HepG2 (cell line): ENCODE results near the gene NIBAN1. TPM values are rescaled to one million over a fixed set of nuclear protein-coding genes. Genes with fewer than 3 reads are reported as not detected.

Source experiments
- ATAC-seq: fragments of 200-7000 bp; cut with Tn5 transposase; 3 replicates; pipeline ENCODE4 v1.9.1; 2020; ENCODE audit warnings: mild to moderate bottlenecking, moderate library complexity
- BruUV-seq: library from RNA; stranded (reverse); fragments of 400-500 nt; replicated peaks from 2 replicates; lab custom pipeline; 2021; lab: Mats Ljungman, UMichigan
- CTCF ChIA-PET: fragments of 300-600 bp; formaldehyde crosslinking; extraction: SDS; loops from one replicate; lab custom pipeline; 2021; ENCODE audit warnings: low total read pairs, inconsistent platforms, low intra/inter-chr PET ratio; lab: Yijun Ruan, JAX
- POLR2A ChIA-PET: fragments of 350-600 bp; sonication (Branson Sonifier 250); formaldehyde crosslinking; loops from one replicate; lab custom pipeline; 2020; ENCODE audit warnings: antibody characterized with exemption, inconsistent platforms; lab: Yijun Ruan, JAX
- DNase-seq: peaks from one replicate; pipeline ENCODE4 v3.0.0-alpha.2; 2015; ENCODE audit warnings: low spot score
- FAIRE-seq: peaks from 3 replicates; lab custom pipeline; 2011; peaks lifted over from hg19 to GRCh38; lab: Jason Lieb, UNC
- H2AFZ ChIP-seq: one replicate; pipeline ENCODE4 v1.6.1; 2011; ENCODE audit warnings: low read length, inconsistent platforms
- H3K27ac ChIP-seq: fragments of 300-600 bp; 3 replicates; pipeline ENCODE4 v1.8.0; 2011; ENCODE audit warnings: mixed run types, mild to moderate bottlenecking, mixed read lengths, low read length, inconsistent platforms; ENCODE audit not compliant: insufficient read depth; ENCODE audit errors: extremely low read length
- H3K27me3 ChIP-seq, 2 experiments: fragments of 200-600 bp in 1 of 2; 2 replicates in 1 of 2; 3 replicates in 1 of 2; pipeline versions ENCODE4 v1.6.0 to v1.8.0; 2011; ENCODE audit warnings: low read length in 2 of 2, mild to moderate bottlenecking in 2 of 2, moderate library complexity in 2 of 2, inconsistent platforms in 1 of 2; ENCODE audit not compliant: insufficient read depth in 2 of 2, control insufficient read depth in 1 of 2
- H3K36me3 ChIP-seq, 2 experiments: fragments of 200-600 bp in 1 of 2; replicated peaks in 1 of 2; 2 replicates in 1 of 2; 3 replicates in 1 of 2; pipeline versions ENCODE4 v1.5.1 to v1.8.0; 2011; ENCODE audit warnings: low read length in 2 of 2, inconsistent platforms in 1 of 2; ENCODE audit not compliant: insufficient read depth in 2 of 2, control insufficient read depth in 1 of 2
- H3K4me1 ChIP-seq: 2 replicates; pipeline ENCODE4 v1.5.1; 2012; ENCODE audit warnings: low read length, inconsistent platforms; ENCODE audit not compliant: insufficient read depth
- H3K4me2 ChIP-seq: 2 replicates; pipeline ENCODE4 v1.6.0; 2011; ENCODE audit warnings: low read depth, low read length, inconsistent platforms
- H3K4me3 ChIP-seq, 3 experiments: fragments of 200-600 bp in 1 of 3; sonication (generic), shearing (Covaris generic) in 1 of 3; replicated peaks in 1 of 3; 2 replicates each; pipeline ENCODE4 v1.5.1; 2011 to 2016; ENCODE audit warnings: low read length in 3 of 3, inconsistent platforms in 2 of 3, low read depth in 2 of 3, mild to moderate bottlenecking in 2 of 3, control low read depth in 1 of 3, mixed read lengths in 1 of 3; ENCODE audit not compliant: insufficient read depth in 1 of 3
- H3K79me2 ChIP-seq: one replicate; pipeline ENCODE4 v1.6.1; 2011; ENCODE audit warnings: low read length, inconsistent platforms; ENCODE audit not compliant: insufficient read depth
- H3K9ac ChIP-seq: 2 replicates; pipeline ENCODE4 v1.6.0; 2011; ENCODE audit warnings: mild to moderate bottlenecking, low read depth, low read length, inconsistent platforms; ENCODE audit not compliant: insufficient read depth
- H3K9me3 ChIP-seq: 2 replicates; pipeline ENCODE4 v1.5.1; 2012; ENCODE audit warnings: mild to moderate bottlenecking, low read length
- H4K20me1 ChIP-seq: 2 replicates; pipeline ENCODE4 v1.6.0; 2011; ENCODE audit warnings: inconsistent platforms, mild to moderate bottlenecking, low read length, moderate library complexity; ENCODE audit not compliant: insufficient read depth
- ARID2 ChIP-seq: sonication (generic); formaldehyde crosslinking; IDR thresholded peaks from 2 replicates; pipeline ENCODE4 v1.8.1; 2022; ENCODE audit warnings: mild to moderate bottlenecking, missing genetic modification reagents, borderline replicate concordance
- ETV6 ChIP-seq: sonication (generic); formaldehyde crosslinking; conservative IDR thresholded peaks from 2 replicates; pipeline ENCODE4 v1.4.0; 2020; ENCODE audit warnings: missing genetic modification reagents
- FUBP1 ChIP-seq: sonication (generic); formaldehyde crosslinking; IDR thresholded peaks from 2 replicates; pipeline ENCODE4 v1.5.1; 2020; ENCODE audit warnings: missing genetic modification reagents, mild to moderate bottlenecking, borderline replicate concordance
- GZF1 ChIP-seq: sonication (generic); formaldehyde crosslinking; IDR thresholded peaks from 2 replicates; pipeline ENCODE4 v1.5.1; 2020; ENCODE audit warnings: mild to moderate bottlenecking, missing genetic modification reagents
- TAF1 ChIP-seq: sonication (generic); formaldehyde crosslinking; IDR thresholded peaks from 2 replicates; pipeline ENCODE4 v1.4.0; 2020; ENCODE audit warnings: missing genetic modification reagents
- ZFP1 ChIP-seq: IDR thresholded peaks from 2 replicates; pipeline ENCODE4 v1.6.1; 2016
- ZNF468 ChIP-seq: sonication (generic); formaldehyde crosslinking; IDR thresholded peaks from 2 replicates; pipeline ENCODE4 v1.8.0; 2022; ENCODE audit warnings: mild to moderate bottlenecking, moderate library complexity, missing genetic modification reagents
- ZXDC ChIP-seq: sonication (generic); formaldehyde crosslinking; IDR thresholded peaks from 2 replicates; pipeline ENCODE4 v1.5.0; 2020; ENCODE audit warnings: mild to moderate bottlenecking, missing genetic modification reagents
- WGBS: methylation state at CpG from one replicate; pipeline ENCODE4 v1.1.6; 2017; ENCODE audit warnings: low lambda C conversion rate; 5-methylcytosine and 5-hydroxymethylcytosine counted together
- in situ Hi-C: cut with HindIII; loops from 2 replicates; pipeline ENCODE4 v1.10.0; 2017; ENCODE audit warnings: low pct_unique_long_range_greater_than_20kb; ENCODE audit not compliant: extremely low pct_ligation_motif_present
- intact Hi-C: fragments of 100-400 bp; cut with micrococcal nuclease; formaldehyde crosslinking; loops from one replicate; pipeline ENCODE4 v1.10.0; 2022; ENCODE audit not compliant: unreplicated experiment
- polyA plus RNA-seq, 8 experiments: library from polyadenylated mRNA; depleted of rRNA in 3 of 8; stranded (reverse) in 7 of 8; unstranded in 1 of 8; fragments of >200 nt; fragmentation: Illumina TruSeq in 4 of 8; extraction: Trizol in 4 of 8; gene quantifications; 2 replicates each; pipeline versions ENCODE4 v1.2.1 to v1.2.3, GENCODE V29; 2011 to 2016; ENCODE audit warnings: low read depth in 4 of 8, missing spikeins in 1 of 8, mixed read lengths in 1 of 8; ENCODE audit not compliant: insufficient read depth in 1 of 8
- total RNA-seq, 5 experiments: library from RNA; depleted of rRNA; stranded (reverse); fragments of >200 nt; fragmentation: Illumina TruSeq; extraction: Trizol; gene quantifications; 2 replicates each; pipeline ENCODE4 v1.2.3, GENCODE V29; 2016; ENCODE audit warnings: low read depth in 1 of 5
- TF ChIP-seq, protein P1 (sequence below): sonication (generic); formaldehyde crosslinking; IDR thresholded peaks from 2 replicates; pipeline ENCODE4 v1.5.0; 2020; ENCODE audit warnings: mild to moderate bottlenecking, missing genetic modification reagents, borderline replicate concordance

Gene NIBAN1
- total and polyA plus RNA-seq, 2 of the 13 experiments (the other 11 are each of a cell fraction or from before 2014, with no cell fraction given): not detected

- Histone ChIP-seq H3K36me3 (no peaks in the 10 kb centered on the region), H4K20me1 (no peaks in the 10 kb centered on the region), H3K27me3 (peaks cover 0 to 43% of the 10 kb centered on the region in 2 experiments), H3K4me1 (peaks cover 22% of the 10 kb centered on the region), H3K27ac (no peak overlapping the region), H3K4me3 (no peak overlapping the region), H3K9me3 (no peaks in the 10 kb centered on the region), H3K4me2 (no peak overlapping the region), H3K79me2 (no peaks in the 10 kb centered on the region), H3K9ac (no peak overlapping the region), H2AFZ (no peak overlapping the region)
- ChIA-PET CTCF (no interaction called here), POLR2A (no interaction called here)
- no TSS peak for BruUV-seq
- no peak for DNase-seq
- FAIRE-seq: no peak
- no peak for TF ChIP-seq ZNF468 (CRISPR knock-in tag)
- TF ChIP-seq, protein P1, sequence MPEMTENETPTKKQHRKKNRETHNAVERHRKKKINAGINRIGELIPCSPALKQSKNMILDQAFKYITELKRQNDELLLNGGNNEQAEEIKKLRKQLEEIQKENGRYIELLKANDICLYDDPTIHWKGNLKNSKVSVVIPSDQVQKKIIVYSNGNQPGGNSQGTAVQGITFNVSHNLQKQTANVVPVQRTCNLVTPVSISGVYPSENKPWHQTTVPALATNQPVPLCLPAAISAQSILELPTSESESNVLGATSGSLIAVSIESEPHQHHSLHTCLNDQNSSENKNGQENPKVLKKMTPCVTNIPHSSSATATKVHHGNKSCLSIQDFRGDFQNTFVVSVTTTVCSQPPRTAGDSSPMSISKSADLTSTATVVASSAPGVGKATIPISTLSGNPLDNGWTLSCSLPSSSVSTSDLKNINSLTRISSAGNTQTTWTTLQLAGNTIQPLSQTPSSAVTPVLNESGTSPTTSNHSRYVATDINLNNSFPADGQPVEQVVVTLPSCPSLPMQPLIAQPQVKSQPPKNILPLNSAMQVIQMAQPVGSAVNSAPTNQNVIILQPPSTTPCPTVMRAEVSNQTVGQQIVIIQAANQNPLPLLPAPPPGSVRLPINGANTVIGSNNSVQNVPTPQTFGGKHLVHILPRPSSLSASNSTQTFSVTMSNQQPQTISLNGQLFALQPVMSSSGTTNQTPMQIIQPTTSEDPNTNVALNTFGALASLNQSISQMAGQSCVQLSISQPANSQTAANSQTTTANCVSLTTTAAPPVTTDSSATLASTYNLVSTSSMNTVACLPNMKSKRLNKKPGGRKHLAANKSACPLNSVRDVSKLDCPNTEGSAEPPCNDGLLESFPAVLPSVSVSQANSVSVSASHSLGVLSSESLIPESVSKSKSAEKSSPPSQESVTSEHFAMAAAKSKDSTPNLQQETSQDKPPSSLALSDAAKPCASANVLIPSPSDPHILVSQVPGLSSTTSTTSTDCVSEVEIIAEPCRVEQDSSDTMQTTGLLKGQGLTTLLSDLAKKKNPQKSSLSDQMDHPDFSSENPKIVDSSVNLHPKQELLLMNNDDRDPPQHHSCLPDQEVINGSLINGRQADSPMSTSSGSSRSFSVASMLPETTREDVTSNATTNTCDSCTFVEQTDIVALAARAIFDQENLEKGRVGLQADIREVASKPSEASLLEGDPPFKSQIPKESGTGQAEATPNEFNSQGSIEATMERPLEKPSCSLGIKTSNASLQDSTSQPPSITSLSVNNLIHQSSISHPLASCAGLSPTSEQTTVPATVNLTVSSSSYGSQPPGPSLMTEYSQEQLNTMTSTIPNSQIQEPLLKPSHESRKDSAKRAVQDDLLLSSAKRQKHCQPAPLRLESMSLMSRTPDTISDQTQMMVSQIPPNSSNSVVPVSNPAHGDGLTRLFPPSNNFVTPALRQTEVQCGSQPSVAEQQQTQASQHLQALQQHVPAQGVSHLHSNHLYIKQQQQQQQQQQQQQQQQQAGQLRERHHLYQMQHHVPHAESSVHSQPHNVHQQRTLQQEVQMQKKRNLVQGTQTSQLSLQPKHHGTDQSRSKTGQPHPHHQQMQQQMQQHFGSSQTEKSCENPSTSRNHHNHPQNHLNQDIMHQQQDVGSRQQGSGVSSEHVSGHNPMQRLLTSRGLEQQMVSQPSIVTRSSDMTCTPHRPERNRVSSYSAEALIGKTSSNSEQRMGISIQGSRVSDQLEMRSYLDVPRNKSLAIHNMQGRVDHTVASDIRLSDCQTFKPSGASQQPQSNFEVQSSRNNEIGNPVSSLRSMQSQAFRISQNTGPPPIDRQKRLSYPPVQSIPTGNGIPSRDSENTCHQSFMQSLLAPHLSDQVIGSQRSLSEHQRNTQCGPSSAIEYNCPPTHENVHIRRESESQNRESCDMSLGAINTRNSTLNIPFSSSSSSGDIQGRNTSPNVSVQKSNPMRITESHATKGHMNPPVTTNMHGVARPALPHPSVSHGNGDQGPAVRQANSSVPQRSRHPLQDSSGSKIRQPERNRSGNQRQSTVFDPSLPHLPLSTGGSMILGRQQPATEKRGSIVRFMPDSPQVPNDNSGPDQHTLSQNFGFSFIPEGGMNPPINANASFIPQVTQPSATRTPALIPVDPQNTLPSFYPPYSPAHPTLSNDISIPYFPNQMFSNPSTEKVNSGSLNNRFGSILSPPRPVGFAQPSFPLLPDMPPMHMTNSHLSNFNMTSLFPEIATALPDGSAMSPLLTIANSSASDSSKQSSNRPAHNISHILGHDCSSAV: no peak
- no peak for TF ChIP-seq ZXDC (CRISPR knock-in tag)
- TF ChIP-seq ETV6 (CRISPR knock-in tag): no peak
- TF ChIP-seq GZF1 (CRISPR knock-in tag): no peak
- no peak for TF ChIP-seq TAF1 (CRISPR knock-in tag)
- TF ChIP-seq ZFP1 (CRISPR knock-in tag): no peak
- no peak for TF ChIP-seq FUBP1 (CRISPR knock-in tag)
- TF ChIP-seq ARID2: no peak
- intact Hi-C loops (no loop called here), in situ Hi-C loops (no loop called here)
- whole genome bisulfite sequencing: 29% methylated on average over 5 of the region's 5 CpGs
- ATAC-seq: no peak
Observed at GRCh38 chr1:184970691-184971161, 3.6 kb downstream of the NIBAN1 start.
